Muscle layer of colon (tissue), 2 donors: Measurements from ENCODE around the gene WWOX.

ENCODE experiments used
- H3K27ac ChIP-seq: one replicate; pipeline ENCODE4 v1.7.0; 2013; ENCODE audit warnings: low read depth, mild to moderate bottlenecking, low read length, moderate library complexity
- H3K27me3 ChIP-seq, 2 donors: one replicate each; pipeline ENCODE4 v1.7.0; 2013; ENCODE audit warnings: low read length in 2 of 2, mild to moderate bottlenecking in 2 of 2; ENCODE audit not compliant: insufficient read depth in 2 of 2, control insufficient read depth in 1 of 2
- H3K36me3 ChIP-seq: one replicate; pipeline ENCODE4 v1.7.0; 2013; ENCODE audit warnings: mild to moderate bottlenecking, low read length; ENCODE audit not compliant: insufficient read depth
- H3K4me1 ChIP-seq: one replicate; pipeline ENCODE4 v1.7.0; 2013; ENCODE audit warnings: mild to moderate bottlenecking, low read length; ENCODE audit not compliant: insufficient read depth
- H3K4me3 ChIP-seq, 2 donors: one replicate each; pipeline ENCODE4 v1.7.0; 2013; ENCODE audit warnings: low read length in 2 of 2, low read depth in 1 of 2, mild to moderate bottlenecking in 1 of 2, moderate library complexity in 1 of 2
- H3K9ac ChIP-seq: one replicate; pipeline ENCODE4 v1.7.0; 2013; ENCODE audit warnings: low read length
- H3K9me3 ChIP-seq: one replicate; pipeline ENCODE4 v1.7.0; 2013; ENCODE audit warnings: mild to moderate bottlenecking, low read length
- donor health status: abdominal sarcoma.
- donor health status: Adenocarcinoma of cecum.

The WWOX gene

GRCh38 chr16:78218279-78218678 lies 118.8 kb downstream of the WWOX start:
- no peaks in the 10 kb centered on the region for H3K4me1 ChIP-seq
- H3K4me3 ChIP-seq = no peak overlapping the region
- H3K9ac ChIP-seq = no peak overlapping the region

GRCh38 chr16:78218856-78219651 lies 119.6 kb downstream of the WWOX start:
- H3K36me3 ChIP-seq = no peaks in the 10 kb centered on the region
- no peak overlapping the region for H3K27ac ChIP-seq
- H3K4me3 ChIP-seq = no peak overlapping the region
- H3K4me1 ChIP-seq = no peaks in the 10 kb centered on the region
- H3K9ac ChIP-seq = no peak overlapping the region
- no peaks in the 10 kb centered on the region for H3K9me3 ChIP-seq
- no peaks in the 10 kb centered on the region for H3K27me3 ChIP-seq

More at GRCh38 chr16:78218279-78218678, 118.8 kb downstream of the WWOX start:
- Histone ChIP-seq H3K27me3 (no peaks in the 10 kb centered on the region), H3K9me3 (no peaks in the 10 kb centered on the region), H3K36me3 (no peaks in the 10 kb centered on the region), H3K27ac (no peak overlapping the region)

GRCh38 chr16:78220571-78220970 lies 121.1 kb downstream of the WWOX start:
- Histone ChIP-seq H3K36me3 (no peaks in the 10 kb centered on the region), H3K9me3 (no peaks in the 10 kb centered on the region), H3K9ac (no peak overlapping the region), H3K4me3 (no peak overlapping the region), H3K27ac (no peak overlapping the region), H3K27me3 (no peaks in the 10 kb centered on the region), H3K4me1 (no peaks in the 10 kb centered on the region)

GRCh38 chr16:78221892-78222291 lies 122.4 kb downstream of the WWOX start:
- Histone ChIP-seq H3K4me1 (no peaks in the 10 kb centered on the region), H3K4me3 (no peak overlapping the region), H3K9me3 (no peaks in the 10 kb centered on the region), H3K36me3 (no peaks in the 10 kb centered on the region), H3K27me3 (no peaks in the 10 kb centered on the region), H3K9ac (no peak overlapping the region), H3K27ac (no peak overlapping the region)

- no peak overlapping the region for H3K27ac ChIP-seq
- H3K4me1 ChIP-seq = no peaks in the 10 kb centered on the region
- H3K27me3 ChIP-seq = no peaks in the 10 kb centered on the region
- H3K9ac ChIP-seq = no peak overlapping the region
- H3K9me3 ChIP-seq = no peaks in the 10 kb centered on the region
- H3K4me3 ChIP-seq = no peak overlapping the region
- H3K36me3 ChIP-seq = no peaks in the 10 kb centered on the region
These were observed 124.9 kb downstream of the WWOX start for GRCh38 chr16:78224342-78224741.

- H3K4me1 ChIP-seq = peaks cover 10% of the 10 kb centered on the region
- H3K9ac ChIP-seq = no peak overlapping the region
- no peaks in the 10 kb centered on the region for H3K9me3 ChIP-seq
- H3K27me3 ChIP-seq = no peaks in the 10 kb centered on the region
- H3K4me3 ChIP-seq = no peak overlapping the region
- H3K36me3 ChIP-seq = no peaks in the 10 kb centered on the region
- H3K27ac ChIP-seq = no peak overlapping the region
These were observed 126.5 kb downstream of the WWOX start for GRCh38 chr16:78225919-78226318.

GRCh38 chr16:78227855-78228254 lies 128.4 kb downstream of the WWOX start:
- no peaks in the 10 kb centered on the region for H3K36me3 ChIP-seq
- no peaks in the 10 kb centered on the region for H3K9me3 ChIP-seq
- peaks cover 17% of the 10 kb centered on the region for H3K4me1 ChIP-seq
- H3K4me3 ChIP-seq = no peak overlapping the region
- H3K27ac ChIP-seq = no peak overlapping the region
- H3K27me3 ChIP-seq = no peaks in the 10 kb centered on the region
- no peak overlapping the region for H3K9ac ChIP-seq

GRCh38 chr16:78228704-78229103 lies 129.2 kb downstream of the WWOX start:
- H3K9ac ChIP-seq = no peak overlapping the region
- H3K27ac ChIP-seq = no peak overlapping the region
- H3K27me3 ChIP-seq = no peaks in the 10 kb centered on the region
- peaks cover 17% of the 10 kb centered on the region for H3K4me1 ChIP-seq
- no peak overlapping the region for H3K4me3 ChIP-seq
- no peaks in the 10 kb centered on the region for H3K9me3 ChIP-seq
- no peaks in the 10 kb centered on the region for H3K36me3 ChIP-seq

GRCh38 chr16:78230832-78231231 lies 131.4 kb downstream of the WWOX start:
- Histone ChIP-seq H3K4me1 (peaks cover 24% of the 10 kb centered on the region), H3K9me3 (no peaks in the 10 kb centered on the region), H3K27me3 (no peaks in the 10 kb centered on the region), H3K4me3 (peak overlapping the region in 1 of 2 donors; percentile 3), H3K9ac (no peak overlapping the region), H3K36me3 (no peaks in the 10 kb centered on the region), H3K27ac (no peak overlapping the region)

- Histone ChIP-seq H3K9me3 (no peaks in the 10 kb centered on the region), H3K9ac (no peak overlapping the region), H3K4me1 (peaks cover 21% of the 10 kb centered on the region), H3K27ac (no peak overlapping the region), H3K27me3 (no peaks in the 10 kb centered on the region), H3K4me3 (no peak overlapping the region), H3K36me3 (no peaks in the 10 kb centered on the region)
These were observed 135.8 kb downstream of the WWOX start for GRCh38 chr16:78235168-78235800.

GRCh38 chr16:78235876-78236275 lies 136.4 kb downstream of the WWOX start:
- Histone ChIP-seq H3K36me3 (no peaks in the 10 kb centered on the region), H3K4me1 (peaks cover 15% of the 10 kb centered on the region), H3K9me3 (no peaks in the 10 kb centered on the region), H3K9ac (no peak overlapping the region), H3K4me3 (no peak overlapping the region), H3K27me3 (no peaks in the 10 kb centered on the region), H3K27ac (no peak overlapping the region)

- H3K9ac ChIP-seq = no peak overlapping the region
- H3K27ac ChIP-seq = no peak overlapping the region
- no peaks in the 10 kb centered on the region for H3K9me3 ChIP-seq
- H3K4me3 ChIP-seq = no peak overlapping the region
- no peaks in the 10 kb centered on the region for H3K36me3 ChIP-seq
- peaks cover 8% of the 10 kb centered on the region for H3K4me1 ChIP-seq
- no peaks in the 10 kb centered on the region for H3K27me3 ChIP-seq
These were observed 138.4 kb downstream of the WWOX start for GRCh38 chr16:78237841-78238240.
